ENCODE results near the gene SND1.
"Not testable (repeated sequence)": the region's sequence is repeated elsewhere in the genome, so short reads cannot be mapped to it uniquely, and the experiment has no call there.

SND1 gene

DNA sequence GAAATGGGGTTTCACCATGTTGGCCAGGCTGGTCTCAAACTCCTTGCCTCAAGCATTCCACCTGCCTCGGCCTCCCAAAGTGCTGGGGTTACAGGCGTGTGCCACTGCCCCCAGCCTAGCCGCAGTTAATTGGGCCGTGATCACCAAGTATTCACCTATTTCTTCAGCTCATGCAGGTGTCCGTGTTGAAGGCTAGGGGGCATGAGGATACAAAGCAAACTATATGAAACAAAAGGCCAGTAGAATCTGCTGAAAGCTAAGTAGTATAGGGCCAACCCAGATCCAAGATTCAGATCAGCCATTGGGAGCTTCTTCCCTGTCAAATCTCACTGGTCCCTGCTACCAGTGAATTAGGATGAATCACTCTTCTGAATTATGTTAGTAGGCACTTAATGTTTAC, 305.9 kb downstream of the SND1 start:
- Histone ChIP-seq H3K27ac (ENCODE audit: poor library complexity, severe bottlenecking) (no peak overlapping the region), H3K4me3 (ENCODE audit: severe bottlenecking) (no peak overlapping the region), H3K4me1 (ENCODE audit: insufficient read depth, poor library complexity, severe bottlenecking) (no peaks in the 10 kb centered on the region), H3K9me3 (ENCODE audit: severe bottlenecking) (no peaks in the 10 kb centered on the region), H3K27me3 (ENCODE audit: insufficient read depth, poor library complexity, severe bottlenecking) (no peaks in the 10 kb centered on the region), H3K36me3 (ENCODE audit: low read depth) (peaks cover 21% of the 10 kb centered on the region)
- DNase-seq (ENCODE audit: low spot score) (no peak), ATAC-seq (ENCODE audit: low read depth) (no peak)
- TF ChIP-seq, protein P1, sequence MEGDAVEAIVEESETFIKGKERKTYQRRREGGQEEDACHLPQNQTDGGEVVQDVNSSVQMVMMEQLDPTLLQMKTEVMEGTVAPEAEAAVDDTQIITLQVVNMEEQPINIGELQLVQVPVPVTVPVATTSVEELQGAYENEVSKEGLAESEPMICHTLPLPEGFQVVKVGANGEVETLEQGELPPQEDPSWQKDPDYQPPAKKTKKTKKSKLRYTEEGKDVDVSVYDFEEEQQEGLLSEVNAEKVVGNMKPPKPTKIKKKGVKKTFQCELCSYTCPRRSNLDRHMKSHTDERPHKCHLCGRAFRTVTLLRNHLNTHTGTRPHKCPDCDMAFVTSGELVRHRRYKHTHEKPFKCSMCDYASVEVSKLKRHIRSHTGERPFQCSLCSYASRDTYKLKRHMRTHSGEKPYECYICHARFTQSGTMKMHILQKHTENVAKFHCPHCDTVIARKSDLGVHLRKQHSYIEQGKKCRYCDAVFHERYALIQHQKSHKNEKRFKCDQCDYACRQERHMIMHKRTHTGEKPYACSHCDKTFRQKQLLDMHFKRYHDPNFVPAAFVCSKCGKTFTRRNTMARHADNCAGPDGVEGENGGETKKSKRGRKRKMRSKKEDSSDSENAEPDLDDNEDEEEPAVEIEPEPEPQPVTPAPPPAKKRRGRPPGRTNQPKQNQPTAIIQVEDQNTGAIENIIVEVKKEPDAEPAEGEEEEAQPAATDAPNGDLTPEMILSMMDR (IDR thresholded peaks at IDR 0.05; ENCODE audit: poor library complexity, severe bottlenecking) = no peak

DNA sequence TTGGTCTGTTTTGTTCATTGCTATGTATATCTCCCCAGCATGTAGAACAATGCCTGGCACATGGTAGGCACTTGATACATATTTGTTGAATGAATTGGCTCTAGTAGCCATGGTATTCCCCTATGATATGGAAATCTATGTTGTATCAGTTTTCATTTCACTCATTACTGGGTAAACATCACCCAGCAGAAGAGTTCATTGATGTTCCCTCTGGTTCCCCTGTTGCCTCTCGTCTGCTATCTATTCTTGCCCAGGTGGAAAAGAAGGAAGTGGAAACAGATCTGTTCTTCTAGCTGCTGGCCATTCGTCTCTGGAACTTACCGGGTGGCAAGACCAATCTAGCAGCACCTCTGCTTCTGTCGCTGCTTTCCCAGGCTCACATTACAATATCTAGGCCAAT, 307.8 kb downstream of the SND1 start:
- Histone ChIP-seq H3K9me3 (ENCODE audit: severe bottlenecking) (no peaks in the 10 kb centered on the region), H3K36me3 (ENCODE audit: low read depth) (peaks cover 9% of the 10 kb centered on the region; the same call in 1 of the 2 replicates), H3K27ac (ENCODE audit: poor library complexity, severe bottlenecking) (no peak overlapping the region), H3K4me3 (ENCODE audit: severe bottlenecking) (no peak overlapping the region), H3K4me1 (ENCODE audit: insufficient read depth, poor library complexity, severe bottlenecking) (no peaks in the 10 kb centered on the region), H3K27me3 (ENCODE audit: insufficient read depth, poor library complexity, severe bottlenecking) (no peaks in the 10 kb centered on the region)
- ATAC-seq (ENCODE audit: low read depth) (no peak), DNase-seq (ENCODE audit: low spot score) (no peak)
- TF ChIP-seq, protein P1 (IDR thresholded peaks at IDR 0.05; ENCODE audit: poor library complexity, severe bottlenecking) = no peak

- Histone ChIP-seq H3K36me3 (ENCODE audit: low read depth) (peaks cover 9% of the 10 kb centered on the region; the same call in 1 of the 2 replicates), H3K4me1 (ENCODE audit: insufficient read depth, poor library complexity, severe bottlenecking) (no peaks in the 10 kb centered on the region), H3K27me3 (ENCODE audit: insufficient read depth, poor library complexity, severe bottlenecking) (no peaks in the 10 kb centered on the region), H3K4me3 (ENCODE audit: severe bottlenecking) (no peak overlapping the region), H3K27ac (ENCODE audit: poor library complexity, severe bottlenecking) (no peak overlapping the region), H3K9me3 (ENCODE audit: severe bottlenecking) (no peaks in the 10 kb centered on the region)
- TF ChIP-seq, protein P1 (IDR thresholded peaks at IDR 0.05; ENCODE audit: poor library complexity, severe bottlenecking) = no peak
- ATAC-seq (ENCODE audit: low read depth) (no peak), DNase-seq (ENCODE audit: low spot score) (no peak)
These were observed 309.9 kb downstream of the SND1 start for GRCh38 chr7:127961786-127962453.

DNA sequence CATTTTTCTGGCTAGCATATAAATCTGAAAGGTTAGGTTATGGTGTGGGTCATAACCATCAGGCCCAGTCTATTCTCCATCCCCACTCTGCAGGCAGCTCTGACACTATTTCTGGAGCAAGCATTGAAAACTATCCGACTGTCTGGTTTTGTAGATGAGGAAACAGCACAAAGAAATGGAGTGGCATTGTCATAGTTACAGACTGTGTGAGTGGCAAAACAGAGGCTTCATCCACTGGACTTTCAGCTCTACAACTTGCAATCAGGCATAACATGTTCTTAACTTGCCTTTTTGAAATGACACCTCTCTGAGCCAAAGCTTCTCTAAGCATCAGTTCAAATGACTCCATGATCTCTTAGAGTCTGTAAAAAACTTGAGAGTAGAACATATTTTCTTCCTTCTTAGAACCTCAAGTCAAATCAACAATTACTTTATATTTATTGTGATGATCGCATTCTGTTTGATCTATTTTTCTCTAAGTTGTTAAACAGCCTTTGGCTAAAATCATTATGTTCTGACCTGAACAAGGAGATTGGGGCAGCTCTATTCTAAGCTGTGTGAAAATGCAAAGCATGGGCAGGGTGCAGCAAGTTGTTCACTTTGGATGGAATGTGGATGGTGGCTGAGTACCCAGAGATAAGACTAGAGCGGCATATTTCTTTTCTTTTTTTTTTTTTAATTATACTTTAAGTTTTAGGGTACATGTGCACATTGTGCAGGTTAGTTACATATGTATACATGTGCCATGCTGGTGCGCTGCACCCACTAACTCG, 310.8 kb downstream of the SND1 start:
- no peak for DNase-seq (ENCODE audit: low spot score)

DNA sequence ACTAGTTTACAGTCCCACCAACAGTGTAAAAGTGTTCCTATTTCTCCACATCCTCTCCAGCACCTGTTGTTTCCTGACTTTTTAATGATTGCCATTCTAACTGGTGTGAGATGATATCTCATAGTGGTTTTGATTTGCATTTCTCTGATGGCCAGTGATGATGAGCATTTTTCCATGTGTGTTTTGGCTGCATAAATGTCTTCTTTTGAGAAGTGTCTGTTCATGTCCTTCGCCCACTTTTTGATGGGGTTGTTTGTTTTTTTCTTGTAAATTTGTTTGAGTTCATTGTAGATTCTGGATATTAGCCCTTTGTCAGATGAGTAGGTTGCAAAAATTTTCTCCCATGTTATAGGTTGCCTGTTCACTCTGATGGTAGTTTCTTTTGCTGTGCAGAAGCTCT, 311.9 kb downstream of the SND1 start:
- not testable (repeated sequence) for H3K9me3 ChIP-seq (ENCODE audit: severe bottlenecking); H3K27ac ChIP-seq (ENCODE audit: poor library complexity, severe bottlenecking); H3K36me3 ChIP-seq (ENCODE audit: low read depth); DNase-seq (ENCODE audit: low spot score); H3K4me3 ChIP-seq (ENCODE audit: severe bottlenecking); H3K4me1 ChIP-seq (ENCODE audit: insufficient read depth, poor library complexity, severe bottlenecking); H3K27me3 ChIP-seq (ENCODE audit: insufficient read depth, poor library complexity, severe bottlenecking); ATAC-seq (ENCODE audit: low read depth)

More for the DNA sequence above, 310.8 kb downstream of the SND1 start:
- Histone ChIP-seq H3K36me3 (ENCODE audit: low read depth) (peaks cover 9% of the 10 kb centered on the region; the same call in 1 of the 2 replicates), H3K9me3 (ENCODE audit: severe bottlenecking) (no peaks in the 10 kb centered on the region), H3K27me3 (ENCODE audit: insufficient read depth, poor library complexity, severe bottlenecking) (no peaks in the 10 kb centered on the region), H3K4me3 (ENCODE audit: severe bottlenecking) (no peak overlapping the region), H3K4me1 (ENCODE audit: insufficient read depth, poor library complexity, severe bottlenecking) (no peaks in the 10 kb centered on the region), H3K27ac (ENCODE audit: poor library complexity, severe bottlenecking) (no peak overlapping the region)
- no peak for ATAC-seq (ENCODE audit: low read depth)
- TF ChIP-seq, protein P1 (IDR thresholded peaks at IDR 0.05; ENCODE audit: poor library complexity, severe bottlenecking) = no peak
